GM12878 (cell line): ENCODE results near the gene STAT5B. TPM values are rescaled to one million over a fixed set of nuclear protein-coding genes. Genes with fewer than 3 reads are reported as not detected.

ENCODE experiments used
- ATAC-seq: fragments of 200-7000 bp; cut with Tn5 transposase; 3 replicates; pipeline ENCODE4 v1.9.1; 2020; ENCODE audit warnings: mild to moderate bottlenecking, moderate library complexity
- BruUV-seq: library from RNA; stranded (reverse); fragments of 400-500 nt; replicated peaks from 2 replicates; lab custom pipeline; 2021; lab: Mats Ljungman, UMichigan
- CTCF ChIA-PET: fragments of 300-600 bp; sonication (Branson Sonifier 250); formaldehyde crosslinking; extraction: SDS; loops from one replicate; lab custom pipeline; 2021; ENCODE audit warnings: inconsistent platforms; lab: Yijun Ruan, JAX
- POLR2A ChIA-PET: fragments of 350-600 bp; formaldehyde crosslinking; extraction: SDS; loops from one replicate; lab custom pipeline; 2021; ENCODE audit warnings: inconsistent platforms; lab: Charles Lee
- RAD21 ChIA-PET: fragments of 300-600 bp; sonication (Branson Sonifier 250); formaldehyde crosslinking; loops from one replicate; lab custom pipeline; 2023; ENCODE audit warnings: antibody characterized with exemption; ENCODE audit not compliant: unreplicated experiment; lab: Charles Lee
- SMC1A ChIA-PET: fragments of 300-600 bp; sonication (Branson Sonifier 250); formaldehyde crosslinking; loops from one replicate; lab custom pipeline; 2023; ENCODE audit not compliant: unreplicated experiment, uncharacterized antibody; lab: Charles Lee
- DNase-seq: peaks from one replicate; pipeline ENCODE4 v3.0.0-alpha.2; 2011; ENCODE audit warnings: low read depth, low spot score
- FAIRE-seq: peaks from 3 replicates; lab custom pipeline; 2011; peaks lifted over from hg19 to GRCh38; lab: Jason Lieb, UNC
- H2AFZ ChIP-seq: 2 replicates; pipeline ENCODE4 v1.6.0; 2011; ENCODE audit warnings: low read depth, low read length, control low read depth; ENCODE audit not compliant: control insufficient read depth
- H3K27ac ChIP-seq: 2 replicates; pipeline ENCODE4 v1.5.1; 2011; ENCODE audit warnings: control low read depth; ENCODE audit not compliant: control insufficient read depth, insufficient read depth
- H3K27me3 ChIP-seq, 2 experiments: replicated peaks in 1 of 2; 2 replicates each; pipeline versions ENCODE4 v1.6.0 to v1.6.1; 2011; ENCODE audit warnings: low read length in 1 of 2; ENCODE audit not compliant: control insufficient read depth in 2 of 2, insufficient read depth in 2 of 2
- H3K36me3 ChIP-seq, 2 experiments: 2 replicates each; pipeline ENCODE4 v1.5.1; 2011; ENCODE audit warnings: low read length in 1 of 2; ENCODE audit not compliant: control insufficient read depth in 2 of 2, insufficient read depth in 2 of 2
- H3K4me1 ChIP-seq: 2 replicates; pipeline ENCODE4 v1.6.1; 2011; ENCODE audit warnings: mild to moderate bottlenecking, low read length, moderate library complexity, mixed read lengths; ENCODE audit not compliant: control insufficient read depth, insufficient read depth
- H3K4me2 ChIP-seq: 2 replicates; pipeline ENCODE4 v1.6.0; 2011; ENCODE audit warnings: control low read depth; ENCODE audit not compliant: control insufficient read depth, insufficient read depth
- H3K4me3 ChIP-seq: fragments of 200-600 bp; sonication (generic); 2 replicates; pipeline ENCODE4 v1.5.1; 2016
- H3K79me2 ChIP-seq: 2 replicates; pipeline ENCODE4 v1.6.0; 2011; ENCODE audit warnings: low read length; ENCODE audit not compliant: control insufficient read depth, insufficient read depth
- H3K9ac ChIP-seq: 2 replicates; pipeline ENCODE4 v1.8.0; 2011; ENCODE audit warnings: low read length, control low read depth, mixed read lengths; ENCODE audit not compliant: control insufficient read depth, insufficient read depth
- H3K9me3 ChIP-seq: replicated peaks from 3 replicates; pipeline ENCODE4 v1.5.1; 2011; ENCODE audit warnings: mild to moderate bottlenecking, low read length; ENCODE audit not compliant: control insufficient read depth, insufficient read depth
- H4K20me1 ChIP-seq: 2 replicates; pipeline ENCODE4 v1.6.0; 2011; ENCODE audit not compliant: control insufficient read depth, insufficient read depth
- ASH2L ChIP-seq: fragments of 300-600, 200-600 bp; sonication (generic); IDR thresholded peaks from 2 replicates; pipeline ENCODE4 v1.6.1; 2017; ENCODE audit warnings: low read depth, mild to moderate bottlenecking, borderline replicate concordance
- BHLHE40 ChIP-seq, 2 experiments: fragments of 450-650 bp in 1 of 2; IDR thresholded peaks; 2 replicates each; pipeline ENCODE4 v1.6.1; 2011 to 2017; ENCODE audit warnings: low read depth in 2 of 2, borderline replicate concordance in 1 of 2, improper control_type of control experiment in 1 of 2, low read length in 1 of 2, mild to moderate bottlenecking in 1 of 2
- CBFB ChIP-seq: IDR thresholded peaks from 2 replicates; pipeline ENCODE4 v1.6.1; 2016; ENCODE audit warnings: antibody characterized with exemption, low read depth
- IKZF1 ChIP-seq: fragments of 450-650 bp; conservative IDR thresholded peaks from 2 replicates; pipeline ENCODE4 v1.6.1; 2017; ENCODE audit warnings: antibody characterized with exemption, mild to moderate bottlenecking
- MYC ChIP-seq: IDR thresholded peaks from 2 replicates; pipeline ENCODE4 v1.6.1; 2011; ENCODE audit warnings: mild to moderate bottlenecking, low read length, moderate library complexity, inconsistent platforms; ENCODE audit not compliant: insufficient read depth, insufficient replicate concordance, insufficient read length, severe bottlenecking
- NBN ChIP-seq: fragments of 450-650 bp; IDR thresholded peaks from 2 replicates; pipeline ENCODE4 v1.6.1; 2016
- RCOR1 ChIP-seq: conservative IDR thresholded peaks from 2 replicates; pipeline ENCODE4 v1.6.1; 2012; ENCODE audit warnings: low read depth, low read length, improper control_type of control experiment
- YY1 ChIP-seq: IDR thresholded peaks from 2 replicates; pipeline ENCODE4 v1.6.1; 2011; ENCODE audit warnings: low read depth, mild to moderate bottlenecking, low read length
- ZBTB40 ChIP-seq: fragments of 450-650 bp; IDR thresholded peaks from 2 replicates; pipeline ENCODE4 v1.6.1; 2016; ENCODE audit warnings: mild to moderate bottlenecking, moderate library complexity, borderline replicate concordance
- WGBS: methylation state at CpG from one replicate; pipeline ENCODE4 v1.1.6; 2016; ENCODE audit warnings: low lambda C conversion rate; ENCODE audit not compliant: insufficient replicate concordance, insufficient coverage; ENCODE audit errors: missing lambda C conversion rate; 5-methylcytosine and 5-hydroxymethylcytosine counted together
- in situ Hi-C: fragments of 300-500 bp; cut with MboI; formaldehyde crosslinking; loops from 9 replicates; pipeline ENCODE4 v1.14.3; 2018; ENCODE audit warnings: mixed read lengths
- intact Hi-C: fragments of 100-400 bp; cut with micrococcal nuclease; formaldehyde crosslinking; loops from one replicate; pipeline ENCODE4 v1.14.2; 2022; ENCODE audit not compliant: unreplicated experiment
- polyA plus RNA-seq, 11 experiments: library from polyadenylated mRNA; depleted of rRNA in 4 of 11; unstranded in 6 of 11; stranded (reverse) in 5 of 11; fragments of >200 nt; fragmentation: Nextera tagmentation in 4 of 11; fragmentation: Illumina TruSeq in 1 of 11; extraction: Ambion mirVana in 4 of 11; extraction: Trizol in 1 of 11; gene quantifications; 1 replicate in 1 of 11; 2 replicates in 10 of 11; pipeline versions ENCODE4 v1.2.1 to v1.2.3, GENCODE V29; 2011 to 2016; ENCODE audit warnings: inconsistent platforms in 2 of 11, missing spikeins in 2 of 11, low read depth in 1 of 11
- total RNA-seq, 4 experiments: library from RNA; depleted of rRNA in 3 of 4; stranded (reverse); fragments of >200 nt in 3 of 4; fragmentation: Illumina TruSeq in 1 of 4; extraction: Trizol in 1 of 4; gene quantifications; 2 replicates each; pipeline versions ENCODE4 v1.2.1 to v1.2.3, GENCODE V29; 2013 to 2021
- TF ChIP-seq, protein P1 (sequence below): fragments of 450-650 bp; IDR thresholded peaks from 2 replicates; pipeline ENCODE4 v1.6.1; 2017; ENCODE audit warnings: low read depth, mild to moderate bottlenecking, moderate library complexity

The STAT5B gene
- total and polyA plus RNA-seq, 10 of the 15 experiments (the other 5 are each of a cell fraction or from before 2014, with no cell fraction given) = 11.0 to 69.6 (median 46.7) TPM

DNA sequence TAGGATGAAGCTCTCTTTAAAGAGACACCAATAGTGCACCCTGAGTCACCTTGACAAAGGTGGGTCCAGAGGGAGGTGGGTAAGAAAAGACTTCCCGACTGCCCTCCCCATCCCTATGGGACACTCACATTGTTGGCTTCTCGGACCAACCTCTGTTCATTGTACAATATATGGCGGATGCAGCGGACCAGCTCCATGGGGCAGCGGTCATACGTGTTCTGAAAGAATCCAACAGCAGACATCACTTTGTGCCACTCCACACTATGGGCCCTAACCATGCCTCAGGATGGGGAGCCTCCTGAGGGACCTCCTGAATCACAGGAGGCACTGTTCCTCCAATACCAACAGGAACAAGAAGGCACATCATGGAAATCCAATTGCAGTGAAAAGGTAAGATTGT is 51.5 kb downstream of the STAT5B start:
- CTCF ChIA-PET = interaction anchor here (3.4 to 3.8 kb wide), 2 partner anchors 25 to 180 kb away, joined by 50 to 79 read pairs; no protein-coding TSS in a partner anchor
- no peak for TF ChIP-seq YY1
- no peak for TF ChIP-seq RCOR1
- TF ChIP-seq ZBTB40 = no peak
- TF ChIP-seq ASH2L = no peak
- TF ChIP-seq BHLHE40 (IDR thresholded peaks at IDR 0.05; ENCODE audit: borderline replicate concordance in 1 of 2, low read depth in 2 of 2, low read length in 1 of 2) = no peak
- TF ChIP-seq NBN = no peak
- no peak for TF ChIP-seq IKZF1
- no peak for TF ChIP-seq MYC
- TF ChIP-seq CBFB = no peak
- TF ChIP-seq, protein P1, sequence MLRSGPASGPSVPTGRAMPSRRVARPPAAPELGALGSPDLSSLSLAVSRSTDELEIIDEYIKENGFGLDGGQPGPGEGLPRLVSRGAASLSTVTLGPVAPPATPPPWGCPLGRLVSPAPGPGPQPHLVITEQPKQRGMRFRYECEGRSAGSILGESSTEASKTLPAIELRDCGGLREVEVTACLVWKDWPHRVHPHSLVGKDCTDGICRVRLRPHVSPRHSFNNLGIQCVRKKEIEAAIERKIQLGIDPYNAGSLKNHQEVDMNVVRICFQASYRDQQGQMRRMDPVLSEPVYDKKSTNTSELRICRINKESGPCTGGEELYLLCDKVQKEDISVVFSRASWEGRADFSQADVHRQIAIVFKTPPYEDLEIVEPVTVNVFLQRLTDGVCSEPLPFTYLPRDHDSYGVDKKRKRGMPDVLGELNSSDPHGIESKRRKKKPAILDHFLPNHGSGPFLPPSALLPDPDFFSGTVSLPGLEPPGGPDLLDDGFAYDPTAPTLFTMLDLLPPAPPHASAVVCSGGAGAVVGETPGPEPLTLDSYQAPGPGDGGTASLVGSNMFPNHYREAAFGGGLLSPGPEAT = no peak
- FAIRE-seq = no peak
- DNase-seq = no peak
- in situ Hi-C loops (no loop called here), intact Hi-C loops (loop anchor here (10.0 kb wide), 1 partner anchor 180 kb away; no protein-coding TSS in a partner anchor)
- no peak for ATAC-seq
- WGBS = 96% methylated on average over 6 of the region's 6 CpGs
- SMC1A ChIA-PET = interaction anchor here (1.4 kb wide), 1 partner anchor 61 kb away, joined by 4 read pairs; no protein-coding TSS in a partner anchor
- no peak overlapping the region for H3K27ac ChIP-seq
- no peaks in the 10 kb centered on the region for H3K4me1 ChIP-seq
- H4K20me1 ChIP-seq = no peaks in the 10 kb centered on the region
- H3K4me3 ChIP-seq = no peak overlapping the region
- no peaks in the 10 kb centered on the region for H3K27me3 ChIP-seq
- no peak overlapping the region for H2AFZ ChIP-seq
- no peaks in the 10 kb centered on the region for H3K79me2 ChIP-seq
- POLR2A ChIA-PET = no interaction called here
- no peak overlapping the region for H3K4me2 ChIP-seq
- no peak overlapping the region for H3K9ac ChIP-seq
- peaks cover 3 to 16% of the 10 kb centered on the region in 2 experiments for H3K36me3 ChIP-seq
- no peaks in the 10 kb centered on the region for H3K9me3 ChIP-seq
- BruUV-seq = no TSS peak
- RAD21 ChIA-PET = no interaction called here
